Erythroblast (primary cell): Measurements from ENCODE around the gene SPTBN1.
"Not testable (repeated sequence)": the region's sequence is repeated elsewhere in the genome, so short reads cannot be mapped to it uniquely, and the experiment has no call there.

Source experiments
- DNase-seq, 2 experiments: peaks; one replicate each; lab custom pipeline; 2025; lab: John Stamatoyannopoulos, UW
- GATA1 ChIP-seq: IDR thresholded peaks from 2 replicates; pipeline ENCODE4 v1.6.1; 2011; ENCODE audit warnings: low read depth, mild to moderate bottlenecking, control low read depth, low read length, moderate library complexity
- POLR2A ChIP-seq: IDR thresholded peaks from 2 replicates; pipeline ENCODE4 v1.6.1; 2011; ENCODE audit warnings: mild to moderate bottlenecking, low read length

The SPTBN1 gene

GRCh38 chr2:54526226-54526879 is 70.2 kb downstream of the SPTBN1 start:
- no peak for DNase-seq
- TF ChIP-seq GATA1 (no peak), POLR2A (no peak)

GRCh38 chr2:54528311-54528955 is 72.3 kb downstream of the SPTBN1 start:
- DNase-seq, result no peak
- TF ChIP-seq POLR2A (no peak), GATA1 (no peak)

GRCh38 chr2:54529518-54529917 is 73.4 kb downstream of the SPTBN1 start:
- DNase-seq, result not testable (repeated sequence)

- DNase-seq, result no peak
- TF ChIP-seq GATA1, result no peak
- TF ChIP-seq POLR2A, result no peak
These were observed 73.8 kb downstream of the SPTBN1 start for GRCh38 chr2:54529935-54530334.

- TF ChIP-seq GATA1 (no peak), POLR2A (no peak)
- DNase-seq, result no peak
These were observed 75.4 kb downstream of the SPTBN1 start for GRCh38 chr2:54531558-54531957.

GRCh38 chr2:54534221-54534620 is 78.1 kb downstream of the SPTBN1 start:
- no peak for DNase-seq
- no peak for TF ChIP-seq GATA1
- no peak for TF ChIP-seq POLR2A

GRCh38 chr2:54534625-54535024 is 78.5 kb downstream of the SPTBN1 start:
- TF ChIP-seq POLR2A (no peak), GATA1 (no peak)
- no peak for DNase-seq

- TF ChIP-seq GATA1, result no peak
- no peak for TF ChIP-seq POLR2A
- DNase-seq, result no peak
These were observed 79.6 kb downstream of the SPTBN1 start for GRCh38 chr2:54535599-54536195.

GRCh38 chr2:54536720-54537119 is 80.6 kb downstream of the SPTBN1 start:
- TF ChIP-seq POLR2A (no peak), GATA1 (no peak)

GRCh38 chr2:54538537-54538936 is 82.4 kb downstream of the SPTBN1 start:
- DNase-seq, result no peak
- TF ChIP-seq GATA1 (no peak), POLR2A (no peak)

More at GRCh38 chr2:54536720-54537119, 80.6 kb downstream of the SPTBN1 start:
- DNase-seq, result no peak

- TF ChIP-seq GATA1 (no peak), POLR2A (no peak)
- DNase-seq, result no peak
These were observed 83.6 kb downstream of the SPTBN1 start for GRCh38 chr2:54539683-54540082.

GRCh38 chr2:54540194-54540593 is 84.1 kb downstream of the SPTBN1 start:
- DNase-seq, result no peak
- TF ChIP-seq POLR2A (no peak), GATA1 (no peak)

- DNase-seq, result no peak
- no peak for TF ChIP-seq POLR2A
- no peak for TF ChIP-seq GATA1
These were observed 85.9 kb downstream of the SPTBN1 start for GRCh38 chr2:54541995-54542394.

GRCh38 chr2:54543733-54544396 is 87.7 kb downstream of the SPTBN1 start:
- TF ChIP-seq POLR2A (no peak), GATA1 (no peak)
- DNase-seq, result no peak
